ENCODE measurements around the gene TMEM9. TPM values are rescaled to one million over a fixed set of nuclear protein-coding genes. Genes with fewer than 3 reads are reported as not detected.

Gene TMEM9
- total and polyA plus RNA-seq, 9 of the 15 experiments (the other 6 are each of a cell fraction or from before 2014, with no cell fraction given), result 30.4 to 107 (median 67.6) TPM

DNA sequence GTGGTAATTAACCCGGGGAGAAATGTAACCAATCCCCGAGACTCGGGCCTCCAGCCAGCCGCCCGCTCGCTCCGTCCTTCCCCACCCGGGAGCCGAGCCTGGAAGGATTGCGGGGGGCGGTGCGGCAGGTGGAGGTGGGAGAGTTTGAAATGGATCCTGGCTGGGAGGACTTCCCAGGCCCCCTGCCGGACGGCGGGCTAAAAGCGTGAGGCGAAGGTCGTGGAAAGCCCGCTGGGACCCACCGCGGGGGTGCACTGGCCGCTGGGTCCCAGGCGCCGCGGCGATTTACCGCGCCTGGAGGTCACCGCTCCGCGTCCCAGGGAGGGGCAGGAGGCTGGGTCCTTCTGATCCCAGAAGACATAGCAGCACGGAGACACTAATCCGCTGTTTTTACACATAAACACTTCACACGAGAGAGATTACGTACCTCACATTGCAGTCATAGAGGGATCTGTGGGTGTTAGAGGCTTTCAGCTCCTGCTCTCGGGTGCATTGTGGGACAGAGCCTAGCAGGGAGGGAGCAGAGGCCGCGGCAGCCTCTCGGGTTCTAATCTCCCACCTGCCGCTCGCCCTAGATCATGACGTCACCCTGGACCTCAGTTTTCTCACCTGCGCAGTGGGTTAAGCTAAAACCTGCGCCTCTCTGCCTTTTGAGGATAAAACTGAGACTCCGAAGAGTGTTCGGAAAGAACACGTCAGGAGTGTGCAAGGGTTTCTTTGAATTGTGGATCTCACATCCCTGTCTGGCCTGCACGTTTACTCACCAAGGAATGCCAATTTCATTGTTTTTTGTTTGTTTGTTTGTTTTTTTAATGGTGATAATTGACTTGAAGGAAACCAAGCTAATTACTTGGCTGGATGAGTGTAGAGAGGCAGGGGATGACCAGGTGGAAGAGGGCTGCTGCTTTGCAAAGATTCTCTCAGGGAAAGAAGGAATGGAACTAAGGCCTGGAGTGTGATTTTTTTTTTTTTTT is 17.1 kb upstream of the TMEM9 start (continued):
- TF ChIP-seq, protein P1, sequence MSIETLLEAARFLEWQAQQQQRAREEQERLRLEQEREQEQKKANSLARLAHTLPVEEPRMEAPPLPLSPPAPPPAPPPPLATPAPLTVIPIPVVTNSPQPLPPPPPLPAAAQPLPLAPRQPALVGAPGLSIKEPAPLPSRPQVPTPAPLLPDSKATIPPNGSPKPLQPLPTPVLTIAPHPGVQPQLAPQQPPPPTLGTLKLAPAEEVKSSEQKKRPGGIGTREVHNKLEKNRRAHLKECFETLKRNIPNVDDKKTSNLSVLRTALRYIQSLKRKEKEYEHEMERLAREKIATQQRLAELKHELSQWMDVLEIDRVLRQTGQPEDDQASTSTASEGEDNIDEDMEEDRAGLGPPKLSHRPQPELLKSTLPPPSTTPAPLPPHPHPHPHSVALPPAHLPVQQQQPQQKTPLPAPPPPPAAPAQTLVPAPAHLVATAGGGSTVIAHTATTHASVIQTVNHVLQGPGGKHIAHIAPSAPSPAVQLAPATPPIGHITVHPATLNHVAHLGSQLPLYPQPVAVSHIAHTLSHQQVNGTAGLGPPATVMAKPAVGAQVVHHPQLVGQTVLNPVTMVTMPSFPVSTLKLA (conservative IDR thresholded peaks at IDR 0.05), result 0 out of 4 replicates have a peak, but pooled peaks of 1 of the 2 experiments have one; percentile 2
- TF ChIP-seq ZNF324 (CRISPR knock-in tag; IDR thresholded peaks at IDR 0.05), result no peak
- TF ChIP-seq ZBTB7A (IDR thresholded peaks at IDR 0.05; ENCODE audit: borderline replicate concordance, control insufficient read depth, low read depth, low read length), result peak; percentile 68; the same call in 1 of the 2 replicates
- TF ChIP-seq POLR2B (IDR thresholded peaks at IDR 0.05; ENCODE audit: low read depth, partially characterized antibody), result no peak
- 0 out of 2 replicates have a peak, but pooled peaks have one; percentile 31 for TF ChIP-seq ZNF224 (CRISPR knock-in tag; IDR thresholded peaks at IDR 0.05)
- TF ChIP-seq, protein P2, sequence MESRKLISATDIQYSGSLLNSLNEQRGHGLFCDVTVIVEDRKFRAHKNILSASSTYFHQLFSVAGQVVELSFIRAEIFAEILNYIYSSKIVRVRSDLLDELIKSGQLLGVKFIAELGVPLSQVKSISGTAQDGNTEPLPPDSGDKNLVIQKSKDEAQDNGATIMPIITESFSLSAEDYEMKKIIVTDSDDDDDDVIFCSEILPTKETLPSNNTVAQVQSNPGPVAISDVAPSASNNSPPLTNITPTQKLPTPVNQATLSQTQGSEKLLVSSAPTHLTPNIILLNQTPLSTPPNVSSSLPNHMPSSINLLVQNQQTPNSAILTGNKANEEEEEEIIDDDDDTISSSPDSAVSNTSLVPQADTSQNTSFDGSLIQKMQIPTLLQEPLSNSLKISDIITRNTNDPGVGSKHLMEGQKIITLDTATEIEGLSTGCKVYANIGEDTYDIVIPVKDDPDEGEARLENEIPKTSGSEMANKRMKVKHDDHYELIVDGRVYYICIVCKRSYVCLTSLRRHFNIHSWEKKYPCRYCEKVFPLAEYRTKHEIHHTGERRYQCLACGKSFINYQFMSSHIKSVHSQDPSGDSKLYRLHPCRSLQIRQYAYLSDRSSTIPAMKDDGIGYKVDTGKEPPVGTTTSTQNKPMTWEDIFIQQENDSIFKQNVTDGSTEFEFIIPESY (CRISPR knock-in tag; IDR thresholded peaks at IDR 0.05), result peak; percentile 54
- TF ChIP-seq, protein P3, sequence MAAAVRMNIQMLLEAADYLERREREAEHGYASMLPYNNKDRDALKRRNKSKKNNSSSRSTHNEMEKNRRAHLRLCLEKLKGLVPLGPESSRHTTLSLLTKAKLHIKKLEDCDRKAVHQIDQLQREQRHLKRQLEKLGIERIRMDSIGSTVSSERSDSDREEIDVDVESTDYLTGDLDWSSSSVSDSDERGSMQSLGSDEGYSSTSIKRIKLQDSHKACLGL (CRISPR knock-in tag; IDR thresholded peaks at IDR 0.05; ENCODE audit: borderline replicate concordance, poor library complexity, severe bottlenecking), result no peak
- no peak for TF ChIP-seq L3MBTL2 (IDR thresholded peaks at IDR 0.05)
- no peak for TF ChIP-seq ZNF408 (CRISPR knock-in tag; IDR thresholded peaks at IDR 0.05; ENCODE audit: low read depth)
- 0 out of 2 replicates have a peak, but pooled peaks have one; percentile 80 for TF ChIP-seq ZNF217 (CRISPR knock-in tag; IDR thresholded peaks at IDR 0.05)

Measured in K562 (cell line).